Lower lobe of right lung (tissue), 2 donors: ENCODE measurements around the gene OLA1. TPM values are rescaled to one million over a fixed set of nuclear protein-coding genes. Genes with fewer than 3 reads are reported as not detected.

Experiments used
- ATAC-seq, 2 donors: fragments of 200-7000 bp; cut with Tn5 transposase; one replicate each; pipeline ENCODE4 v1.9.1; 2020 to 2022; ENCODE audit warnings: mild to moderate bottlenecking in 2 of 2, moderate library complexity in 2 of 2
- DNase-seq: peaks from one replicate; pipeline ENCODE4 v3.0.0-alpha.2; 2020
- H3K27ac ChIP-seq: fragments of 200-600 bp; one replicate; pipeline ENCODE4 v1.8.0; 2022
- H3K27me3 ChIP-seq: fragments of 200-600 bp; one replicate; pipeline ENCODE4 v1.8.0; 2022; ENCODE audit warnings: low read depth
- H3K36me3 ChIP-seq: fragments of 200-600 bp; one replicate; pipeline ENCODE4 v1.8.0; 2022; ENCODE audit warnings: mild to moderate bottlenecking
- H3K4me1 ChIP-seq: fragments of 200-600 bp; one replicate; pipeline ENCODE4 v1.8.0; 2022
- H3K4me3 ChIP-seq: fragments of 200-600 bp; one replicate; pipeline ENCODE4 v1.8.0; 2022; ENCODE audit warnings: mild to moderate bottlenecking
- H3K9me3 ChIP-seq: fragments of 200-600 bp; one replicate; pipeline ENCODE4 v1.8.0; 2022
- intact Hi-C: fragments of 100-400 bp; cut with DNase I; formaldehyde crosslinking; loops from one replicate; pipeline ENCODE4 v1.11.0; 2022
- total RNA-seq: library from RNA; stranded (reverse); fragmentation: NEBNext Ultra II Directional; extraction: Animal tissue kit (Norgen Biotek cat#: 25700); gene quantifications from one replicate; pipeline ENCODE4 v1.2.1, GENCODE V29; 2021
- TF ChIP-seq, protein P1 (sequence below): fragments of 200-600 bp; IDR thresholded peaks from one replicate; pipeline ENCODE4 v1.8.0; 2022; ENCODE audit warnings: antibody characterized with exemption, mild to moderate bottlenecking
- donor health status: DM: no; HTN: yes; CAD: no; lungs with severe emphysema.

Gene OLA1
- total RNA-seq, 1 donor from 2014 or later, result 49.8 TPM

DNA sequence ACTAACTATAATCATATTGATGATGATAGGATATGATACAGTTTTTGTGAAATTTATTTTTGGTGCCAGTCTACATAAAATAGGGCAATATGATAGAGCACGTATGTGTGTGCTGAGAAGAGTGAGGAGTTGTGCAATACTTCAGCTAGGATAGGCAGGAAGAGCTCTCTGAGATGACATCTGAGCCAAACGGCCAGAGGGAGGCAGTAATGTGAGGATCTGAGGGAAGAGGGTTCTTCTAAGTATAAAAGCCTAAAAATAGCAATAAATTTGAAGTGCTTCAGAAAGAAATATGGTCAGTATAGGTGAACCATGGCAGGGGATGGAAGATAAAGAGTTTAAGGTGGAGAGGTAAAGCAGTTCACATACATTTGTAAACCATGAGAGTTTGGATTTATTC lies 102.5 kb downstream of the OLA1 start:
- Histone ChIP-seq H3K9me3 (no peaks in the 10 kb centered on the region), H3K27me3 (no peaks in the 10 kb centered on the region), H3K4me1 (no peaks in the 10 kb centered on the region), H3K36me3 (no peaks in the 10 kb centered on the region), H3K27ac (no peak overlapping the region), H3K4me3 (no peak overlapping the region)
- no peak for ATAC-seq
- DNase-seq, result no peak
- intact Hi-C loops, result no loop called here
- TF ChIP-seq, protein P1, sequence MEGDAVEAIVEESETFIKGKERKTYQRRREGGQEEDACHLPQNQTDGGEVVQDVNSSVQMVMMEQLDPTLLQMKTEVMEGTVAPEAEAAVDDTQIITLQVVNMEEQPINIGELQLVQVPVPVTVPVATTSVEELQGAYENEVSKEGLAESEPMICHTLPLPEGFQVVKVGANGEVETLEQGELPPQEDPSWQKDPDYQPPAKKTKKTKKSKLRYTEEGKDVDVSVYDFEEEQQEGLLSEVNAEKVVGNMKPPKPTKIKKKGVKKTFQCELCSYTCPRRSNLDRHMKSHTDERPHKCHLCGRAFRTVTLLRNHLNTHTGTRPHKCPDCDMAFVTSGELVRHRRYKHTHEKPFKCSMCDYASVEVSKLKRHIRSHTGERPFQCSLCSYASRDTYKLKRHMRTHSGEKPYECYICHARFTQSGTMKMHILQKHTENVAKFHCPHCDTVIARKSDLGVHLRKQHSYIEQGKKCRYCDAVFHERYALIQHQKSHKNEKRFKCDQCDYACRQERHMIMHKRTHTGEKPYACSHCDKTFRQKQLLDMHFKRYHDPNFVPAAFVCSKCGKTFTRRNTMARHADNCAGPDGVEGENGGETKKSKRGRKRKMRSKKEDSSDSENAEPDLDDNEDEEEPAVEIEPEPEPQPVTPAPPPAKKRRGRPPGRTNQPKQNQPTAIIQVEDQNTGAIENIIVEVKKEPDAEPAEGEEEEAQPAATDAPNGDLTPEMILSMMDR, result no peak

DNA sequence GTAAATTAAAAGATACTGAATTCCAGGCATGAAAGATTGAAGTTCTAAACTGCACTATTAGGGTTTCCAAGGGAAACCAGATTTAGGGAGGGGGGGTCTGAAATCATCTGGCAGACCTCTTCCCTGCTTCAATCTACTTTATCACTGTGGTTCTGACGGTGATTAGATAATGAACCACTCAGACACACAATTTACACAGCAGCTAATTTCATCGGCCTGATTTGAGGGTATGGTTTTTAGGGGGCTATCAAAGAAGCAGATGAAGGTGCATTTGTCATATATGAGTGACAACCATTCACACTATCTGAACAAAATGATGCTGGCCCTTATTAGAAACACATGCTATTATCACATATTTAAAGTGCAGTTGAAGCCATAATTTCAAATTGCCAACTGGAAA lies 106.0 kb downstream of the OLA1 start:
- Histone ChIP-seq H3K27ac (no peak overlapping the region), H3K36me3 (no peaks in the 10 kb centered on the region)
- TF ChIP-seq, protein P1, result no peak

DNA sequence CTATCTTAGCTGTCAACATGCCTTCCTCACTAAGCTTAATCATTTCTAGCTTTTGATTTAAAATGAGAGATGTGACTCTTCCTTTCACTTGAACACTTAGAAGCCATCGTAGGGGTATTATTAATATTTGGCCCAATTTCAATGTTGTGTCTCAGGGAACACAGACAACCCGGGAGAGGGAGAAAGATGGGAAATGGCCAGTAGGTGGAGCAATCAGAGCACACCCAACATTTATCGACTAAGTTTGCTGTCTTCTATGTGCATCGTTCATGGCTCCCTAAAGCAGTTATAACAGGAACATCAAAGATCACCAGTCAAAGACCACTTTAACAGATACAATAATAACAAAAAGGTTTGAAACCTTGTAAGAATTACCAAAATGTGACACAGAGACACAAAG lies 110.2 kb downstream of the OLA1 start:
- no peaks in the 10 kb centered on the region for H3K36me3 ChIP-seq
- H3K27ac ChIP-seq, result no peak overlapping the region
- H3K4me3 ChIP-seq, result no peak overlapping the region
- intact Hi-C loops, result no loop called here
- H3K9me3 ChIP-seq, result no peaks in the 10 kb centered on the region
- H3K4me1 ChIP-seq, result no peaks in the 10 kb centered on the region
- H3K27me3 ChIP-seq, result no peaks in the 10 kb centered on the region
- no peak for DNase-seq
- ATAC-seq, result no peak
- TF ChIP-seq, protein P1, result peak; percentile 28

More for the DNA sequence above, 106.0 kb downstream of the OLA1 start:
- Histone ChIP-seq H3K4me1 (no peaks in the 10 kb centered on the region), H3K27me3 (no peaks in the 10 kb centered on the region), H3K9me3 (no peaks in the 10 kb centered on the region), H3K4me3 (no peak overlapping the region)
- intact Hi-C loops, result no loop called here
- DNase-seq (no peak), ATAC-seq (no peak)

DNA sequence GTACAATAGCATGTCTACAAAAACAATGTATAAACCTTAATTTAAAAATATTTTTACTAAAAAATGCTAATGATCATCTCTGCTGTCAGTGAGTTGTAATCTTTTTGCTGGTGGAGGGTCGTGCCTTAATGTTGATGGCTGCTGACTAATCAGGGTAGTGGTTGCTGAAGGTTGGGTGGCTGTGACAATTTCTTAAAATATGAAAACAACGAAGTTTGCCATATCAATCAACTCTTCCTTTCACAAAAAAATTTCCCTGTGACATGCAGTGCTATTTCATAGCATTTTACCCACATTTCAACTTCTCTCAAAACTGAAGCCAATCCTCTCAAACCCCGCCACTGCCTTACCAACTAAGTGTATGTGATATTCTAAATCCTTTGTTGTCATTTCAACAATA lies 112.4 kb downstream of the OLA1 start:
- no peaks in the 10 kb centered on the region for H3K27me3 ChIP-seq
- intact Hi-C loops, result no loop called here
- ATAC-seq, result no peak
- H3K4me1 ChIP-seq, result no peaks in the 10 kb centered on the region
- no peaks in the 10 kb centered on the region for H3K36me3 ChIP-seq
- DNase-seq, result no peak
- no peaks in the 10 kb centered on the region for H3K9me3 ChIP-seq
- H3K27ac ChIP-seq, result no peak overlapping the region
- no peak overlapping the region for H3K4me3 ChIP-seq
- TF ChIP-seq, protein P1, result no peak

DNA sequence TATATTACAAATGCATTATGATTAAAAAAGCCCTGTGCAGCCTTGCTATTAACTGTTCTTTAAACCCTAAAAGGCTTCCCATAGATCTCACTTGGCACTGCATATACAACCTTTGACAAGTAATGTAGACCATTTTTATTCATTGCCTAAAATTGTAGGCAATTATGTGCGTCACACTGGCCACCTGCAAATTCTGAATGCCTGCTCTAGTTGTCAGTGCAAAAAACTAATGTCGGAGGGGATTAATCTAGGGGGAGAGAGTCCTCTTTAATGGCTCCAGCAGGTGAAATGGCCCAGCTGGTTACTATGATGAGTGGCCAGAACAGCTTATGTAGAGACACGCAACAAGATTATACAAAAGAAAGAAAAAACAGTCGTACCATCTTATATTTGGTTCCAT lies 123.2 kb downstream of the OLA1 start:
- TF ChIP-seq, protein P1, result no peak
- Histone ChIP-seq H3K4me1 (no peaks in the 10 kb centered on the region), H3K4me3 (no peak overlapping the region), H3K36me3 (no peaks in the 10 kb centered on the region), H3K27ac (no peak overlapping the region), H3K9me3 (no peaks in the 10 kb centered on the region), H3K27me3 (no peaks in the 10 kb centered on the region)
- DNase-seq, result no peak
- intact Hi-C loops, result no loop called here
- no peak for ATAC-seq

DNA sequence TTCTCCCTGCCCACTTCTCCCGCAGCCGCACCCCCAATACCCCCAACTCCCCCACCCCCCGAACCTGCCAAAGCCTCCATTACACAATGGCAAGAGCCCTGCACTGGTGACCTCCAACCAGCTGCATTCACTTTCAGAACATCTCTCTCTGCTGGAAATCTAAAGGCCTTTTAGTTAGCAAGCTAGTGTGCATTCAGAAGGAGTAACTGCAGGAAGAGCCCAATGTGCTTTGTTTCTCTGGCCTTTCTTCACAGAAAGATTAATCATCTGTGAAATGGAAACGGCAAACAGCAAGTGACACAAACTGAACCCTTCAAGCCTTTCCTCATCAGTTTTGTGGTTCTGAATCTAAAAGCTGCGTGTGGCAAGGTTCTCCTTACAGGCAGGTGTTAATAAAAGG lies 124.2 kb downstream of the OLA1 start:
- Histone ChIP-seq H3K36me3 (no peaks in the 10 kb centered on the region), H3K27me3 (no peaks in the 10 kb centered on the region), H3K4me1 (no peaks in the 10 kb centered on the region), H3K4me3 (no peak overlapping the region), H3K9me3 (no peaks in the 10 kb centered on the region), H3K27ac (no peak overlapping the region)
- intact Hi-C loops, result no loop called here
- DNase-seq, result no peak
- no peak for ATAC-seq
- TF ChIP-seq, protein P1, result no peak
